NCI-H226 (cell line): ENCODE measurements around the gene POC5.
A peak's percentile ranks its signal among the peaks of the same experiment; 100 is the strongest.
"Not testable (repeated sequence)": the region's sequence is repeated elsewhere in the genome, so short reads cannot be mapped to it uniquely, and the experiment has no call there.

Source experiments
- DNase-seq: peaks from one replicate; pipeline ENCODE4 v3.0.0-alpha.2; 2015

POC5 gene, protein sequence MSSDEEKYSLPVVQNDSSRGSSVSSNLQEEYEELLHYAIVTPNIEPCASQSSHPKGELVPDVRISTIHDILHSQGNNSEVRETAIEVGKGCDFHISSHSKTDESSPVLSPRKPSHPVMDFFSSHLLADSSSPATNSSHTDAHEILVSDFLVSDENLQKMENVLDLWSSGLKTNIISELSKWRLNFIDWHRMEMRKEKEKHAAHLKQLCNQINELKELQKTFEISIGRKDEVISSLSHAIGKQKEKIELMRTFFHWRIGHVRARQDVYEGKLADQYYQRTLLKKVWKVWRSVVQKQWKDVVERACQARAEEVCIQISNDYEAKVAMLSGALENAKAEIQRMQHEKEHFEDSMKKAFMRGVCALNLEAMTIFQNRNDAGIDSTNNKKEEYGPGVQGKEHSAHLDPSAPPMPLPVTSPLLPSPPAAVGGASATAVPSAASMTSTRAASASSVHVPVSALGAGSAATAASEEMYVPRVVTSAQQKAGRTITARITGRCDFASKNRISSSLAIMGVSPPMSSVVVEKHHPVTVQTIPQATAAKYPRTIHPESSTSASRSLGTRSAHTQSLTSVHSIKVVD

GRCh38 chr5:75717082-75717922 is at the start of gene POC5:
POC5 (minus strand) TSS chr5:75717437; CDS start chr5:75712937, 4,500 bp downstream.
- peak; percentile 89 for DNase-seq

GRCh38 chr5:75758116-75758515 is 40.9 kb upstream of the POC5 start:
- no peak for DNase-seq

DNA sequence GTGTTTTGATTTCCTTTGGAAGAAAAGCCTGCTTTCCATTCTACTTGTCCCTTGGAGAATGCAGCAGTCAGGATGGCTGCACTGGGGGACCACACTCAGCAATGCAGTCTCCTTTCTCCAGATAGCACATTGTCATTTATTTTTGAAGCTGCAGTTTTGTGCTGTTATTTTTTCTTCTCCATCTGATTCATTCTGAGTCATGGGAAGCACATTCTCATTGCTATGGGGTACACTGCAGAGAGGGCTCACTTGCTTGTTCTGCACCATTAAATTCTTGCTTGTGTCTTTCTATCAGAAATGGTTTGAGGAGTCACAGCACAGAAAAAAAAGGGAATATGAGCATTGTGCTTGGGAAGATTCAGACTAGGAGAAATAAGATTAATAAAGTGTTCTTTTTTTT is 39.7 kb upstream of the POC5 start:
- peak; percentile 11 for DNase-seq

- peak; percentile 53 for DNase-seq
Measured at GRCh38 chr5:75756211-75756610, 39.0 kb upstream of the POC5 start.

- no peak for DNase-seq
Measured at GRCh38 chr5:75753182-75753581, 35.9 kb upstream of the POC5 start.

DNA sequence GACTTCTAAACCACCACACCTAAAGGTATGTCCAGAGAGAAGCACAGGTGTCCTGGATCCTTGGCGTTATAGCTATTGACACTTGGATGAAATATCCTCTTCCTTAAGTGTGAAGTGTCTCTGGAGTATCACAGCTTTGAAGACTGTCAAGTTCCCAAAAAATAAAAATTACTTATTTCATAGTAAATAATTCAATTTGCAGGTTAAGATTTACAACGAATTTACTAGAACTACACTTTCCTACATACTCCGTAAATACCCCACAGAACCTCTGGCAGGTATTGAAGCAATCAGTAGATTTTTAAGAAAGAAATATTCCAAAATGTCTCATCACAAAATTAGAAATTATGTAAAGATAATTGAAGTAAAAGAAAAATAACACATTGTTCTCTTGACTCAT is 27.1 kb upstream of the POC5 start:
- no peak for DNase-seq

DNA sequence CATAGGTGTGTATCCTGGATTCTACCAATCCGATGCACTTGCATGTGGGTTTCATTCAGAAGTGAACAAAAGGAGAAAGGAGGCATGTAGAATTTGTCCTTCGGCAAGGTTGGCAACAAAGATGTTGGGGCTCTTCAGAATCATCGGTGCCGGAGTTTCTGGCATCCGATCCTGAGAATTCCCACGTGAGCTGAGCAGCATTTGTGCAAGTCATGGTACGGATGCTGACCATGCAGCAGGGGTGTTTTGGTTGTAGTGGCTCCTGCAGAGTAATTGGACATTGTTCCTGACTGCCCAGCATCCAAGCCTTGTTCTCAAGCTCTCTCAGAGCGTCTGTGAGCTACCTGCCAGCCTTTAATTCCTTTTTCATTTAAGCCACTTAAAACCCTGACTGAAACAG is 19.0 kb upstream of the POC5 start:
- no peak for DNase-seq

DNA sequence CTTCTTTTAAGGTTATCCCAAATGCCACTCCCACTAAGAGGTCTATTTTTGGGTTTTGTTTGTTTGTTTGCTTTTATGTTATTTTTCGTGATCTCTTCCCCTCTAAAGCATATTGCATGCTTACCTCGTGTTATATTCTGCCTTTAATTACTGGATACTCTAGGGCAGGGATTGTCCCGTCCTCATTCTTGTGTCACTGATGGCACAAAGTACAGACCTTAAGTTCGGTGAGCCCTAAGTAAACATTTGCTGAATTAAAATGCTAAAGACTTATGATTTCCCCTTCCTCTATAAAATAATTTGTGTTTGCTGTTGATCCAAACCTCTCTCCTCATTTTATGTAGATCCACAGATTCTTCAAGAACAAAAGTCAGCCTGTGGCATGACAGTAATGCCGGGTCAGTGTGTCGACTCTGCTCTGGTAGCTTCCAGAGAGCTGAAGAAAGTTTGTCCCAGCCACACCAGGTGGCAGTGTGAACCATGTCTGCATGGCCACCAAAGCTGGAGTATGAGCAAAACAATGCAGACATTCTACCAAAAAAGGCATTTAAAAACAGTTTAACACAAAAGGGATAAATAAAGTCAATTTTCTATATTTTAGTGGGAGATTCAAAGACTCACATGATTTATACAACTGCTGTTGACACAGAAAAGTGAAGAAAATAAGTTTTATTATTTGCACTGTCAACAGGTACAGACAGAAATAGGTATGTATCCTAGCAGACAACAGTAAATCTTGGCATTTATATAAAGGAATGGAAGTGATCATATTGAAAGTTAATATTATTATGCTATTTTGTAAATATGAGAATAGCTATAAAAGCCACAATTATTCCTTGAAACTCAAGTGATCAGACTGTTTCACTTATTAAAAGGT is 17.9 kb upstream of the POC5 start:
- DNase-seq = no peak

DNA sequence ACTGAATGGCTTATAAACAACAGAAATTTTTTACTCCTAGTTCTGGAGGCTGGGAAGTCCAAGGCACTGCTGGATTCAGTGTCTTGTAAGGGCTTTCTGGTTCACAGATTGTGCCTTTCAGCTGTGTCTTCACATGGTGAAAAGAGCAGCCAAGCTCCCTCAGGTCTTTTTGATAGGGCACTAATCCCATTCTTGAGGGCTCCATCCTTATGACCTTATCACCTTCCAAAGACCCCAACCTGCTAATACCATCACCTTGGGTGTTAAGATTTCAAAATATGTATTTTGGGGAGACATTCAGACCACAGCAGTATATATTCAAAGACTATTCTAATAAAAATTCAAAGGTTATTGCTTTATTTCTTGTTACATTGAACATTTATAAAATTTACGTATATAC is 16.5 kb upstream of the POC5 start:
- DNase-seq = no peak

GRCh38 chr5:75731515-75731914 is 14.3 kb upstream of the POC5 start:
- not testable (repeated sequence) for DNase-seq

GRCh38 chr5:75729321-75729720 is 12.1 kb upstream of the POC5 start:
- DNase-seq = no peak

- no peak for DNase-seq
Measured at GRCh38 chr5:75727931-75728330, 10.7 kb upstream of the POC5 start.

DNA sequence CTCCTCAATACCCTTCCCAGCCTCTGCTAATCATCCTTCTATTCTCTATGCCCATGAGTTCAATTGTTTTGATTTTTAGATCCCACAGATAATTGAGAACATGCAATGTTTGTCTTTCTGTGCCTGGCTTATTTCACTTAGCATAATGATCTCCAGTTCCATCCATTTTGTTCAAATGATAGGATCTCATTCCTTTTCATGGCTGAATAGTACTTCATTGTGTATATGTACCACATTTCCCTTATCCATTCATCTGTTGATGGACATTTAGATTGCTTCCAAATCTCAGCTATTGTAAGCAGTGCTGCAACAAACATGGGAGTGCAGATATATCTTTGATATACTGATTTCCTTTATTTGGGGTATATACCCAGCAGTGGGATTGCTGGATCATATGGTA is 9.0 kb upstream of the POC5 start:
- not testable (repeated sequence) for DNase-seq

DNA sequence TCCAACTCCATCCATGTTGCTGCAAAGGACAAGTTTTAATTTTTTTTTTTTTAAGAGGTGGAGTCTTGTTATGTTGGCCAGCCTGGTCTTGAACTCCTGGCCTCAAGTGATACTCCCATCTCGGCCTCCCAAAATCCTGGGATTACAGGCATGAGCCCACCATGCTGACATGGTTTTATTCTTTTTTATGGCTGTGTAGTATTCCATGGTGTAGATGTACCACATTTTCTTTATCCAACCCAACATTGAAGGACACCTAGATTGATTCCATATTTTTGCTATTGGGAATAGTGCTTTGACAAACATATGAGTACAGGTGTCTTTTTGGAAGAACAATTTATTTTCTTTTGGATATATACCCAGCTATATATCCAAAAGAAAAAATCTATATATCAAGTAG is 6.1 kb upstream of the POC5 start:
- DNase-seq = no peak

GRCh38 chr5:75721573-75721972 is 4.3 kb upstream of the POC5 start:
- DNase-seq = no peak

DNA sequence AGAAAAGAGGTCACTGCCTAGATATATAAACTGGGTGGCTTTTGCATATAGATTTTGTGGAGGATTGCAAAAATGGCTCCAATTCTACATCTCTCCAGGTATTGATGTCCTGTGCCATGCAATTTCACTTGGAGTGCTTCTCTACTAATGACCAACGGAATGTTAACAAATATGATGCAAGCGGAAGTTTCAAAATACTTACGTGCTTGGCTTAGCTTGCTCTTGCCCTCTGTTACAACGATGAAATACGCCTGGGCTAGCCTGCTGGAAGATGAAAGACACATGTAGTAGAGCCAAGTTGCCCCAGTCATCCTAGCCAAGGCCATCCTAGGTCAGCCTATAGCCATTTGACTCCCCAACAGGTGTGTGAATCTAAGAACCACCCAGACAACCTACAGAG is 3.6 kb upstream of the POC5 start:
- DNase-seq = no peak

DNA sequence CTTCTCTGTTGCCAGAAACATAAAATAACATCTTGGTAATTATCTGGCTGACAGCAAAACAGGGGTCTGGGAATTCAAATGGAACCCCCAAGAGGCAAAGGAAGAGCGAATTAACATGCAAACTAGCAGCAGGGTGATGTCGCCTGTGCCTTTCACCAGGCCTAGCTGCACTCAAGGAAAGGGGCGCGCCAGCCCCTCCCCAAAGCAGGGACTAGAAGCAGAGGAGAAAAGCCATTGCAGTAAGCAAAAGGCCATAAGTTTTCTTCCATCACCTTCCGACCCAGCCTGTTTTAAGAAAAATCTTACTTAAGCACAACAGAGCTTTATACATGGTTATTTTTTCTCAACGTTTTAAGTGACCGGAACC is 539 bp downstream of the POC5 start:
- no peak for DNase-seq

DNA sequence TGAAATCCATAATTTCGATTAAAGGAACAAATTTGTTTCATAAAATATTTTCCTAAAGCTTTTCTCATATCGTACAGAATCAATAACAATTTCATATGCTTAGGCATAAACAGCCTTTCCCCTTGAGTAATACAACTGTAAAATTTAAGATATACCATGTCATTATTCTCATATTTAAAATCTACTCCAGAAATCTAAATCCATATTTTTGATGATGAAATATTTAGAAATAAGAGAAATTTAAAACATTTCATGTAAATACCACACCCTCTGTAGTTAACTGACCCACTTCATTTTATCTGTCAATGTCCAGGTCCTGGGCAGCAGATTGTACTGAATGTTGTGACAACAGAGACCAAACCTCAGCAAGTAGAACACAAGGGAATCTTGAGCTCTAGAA is 5.1 kb downstream of the POC5 start:
- no peak for DNase-seq

DNA sequence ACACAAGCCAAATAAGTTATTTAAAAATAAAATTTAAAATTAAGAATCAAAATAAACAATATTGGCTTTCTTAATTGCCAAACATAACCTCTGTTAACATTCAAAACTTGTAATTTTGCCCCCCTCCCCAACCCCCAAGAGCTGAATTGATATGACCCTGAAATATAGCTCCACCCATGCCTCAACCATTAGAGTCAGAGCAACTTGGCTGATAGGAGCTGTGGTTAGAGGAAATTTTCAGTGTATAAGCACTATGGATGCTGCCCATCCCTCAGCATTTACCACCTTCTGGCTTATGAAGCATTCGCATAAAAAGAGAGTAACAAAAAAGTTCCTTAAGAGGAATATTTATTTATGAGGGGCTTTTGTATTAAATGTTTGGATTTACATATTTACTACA is 6.1 kb downstream of the POC5 start:
- DNase-seq = no peak

- DNase-seq = no peak
Measured at GRCh38 chr5:75710637-75711036, 6.6 kb downstream of the POC5 start.

DNA sequence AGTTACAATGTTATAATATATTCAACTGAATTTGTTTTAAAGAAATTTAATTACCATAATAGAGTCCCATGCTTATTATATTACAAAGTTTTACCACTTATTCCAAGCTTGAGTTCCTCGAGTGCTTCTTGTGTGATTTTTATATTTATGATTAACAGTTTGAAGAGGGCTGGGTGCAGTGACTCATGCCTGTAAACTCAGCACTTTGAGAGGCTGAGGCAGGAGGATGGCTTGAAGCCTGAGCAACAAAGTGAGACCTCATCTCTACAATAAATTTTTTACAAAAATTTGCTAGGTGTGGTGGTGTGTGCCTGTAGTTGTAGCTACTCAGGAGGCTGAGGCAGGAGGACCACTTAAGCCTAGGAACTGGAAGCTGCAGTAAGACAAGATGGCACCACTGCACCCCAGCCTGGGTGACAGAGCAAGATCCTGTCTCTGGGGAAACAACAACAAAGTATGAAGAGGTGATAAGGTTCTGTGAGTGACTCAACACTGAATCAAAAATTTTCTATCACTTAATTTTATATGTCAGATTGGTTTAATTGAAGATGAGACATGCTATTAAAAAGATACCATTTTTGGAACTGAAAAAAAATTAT is 9.2 kb downstream of the POC5 start:
- peak; percentile 34 for DNase-seq

GRCh38 chr5:75706775-75707174 is 10.5 kb downstream of the POC5 start:
- no peak for DNase-seq
